NCI-H146 treated with DMSO at 0.1 percent for 48 hours (cell line): ENCODE data around the gene AP2B1.
"Not testable (repeated sequence)": the region's sequence is repeated elsewhere in the genome, so short reads cannot be mapped to it uniquely, and the experiment has no call there.

Experiments used
- DNase-seq: peaks from one replicate; lab custom pipeline; 2025; ENCODE audit not compliant: unreplicated experiment; lab: John Stamatoyannopoulos, UW

Gene AP2B1

GRCh38 chr17:35695613-35696012, 108.5 kb downstream of the AP2B1 start:
- no peak for DNase-seq

GRCh38 chr17:35698800-35699199, 111.7 kb downstream of the AP2B1 start:
- DNase-seq, result no peak

GRCh38 chr17:35700150-35700549, 113.0 kb downstream of the AP2B1 start:
- DNase-seq, result no peak

DNA sequence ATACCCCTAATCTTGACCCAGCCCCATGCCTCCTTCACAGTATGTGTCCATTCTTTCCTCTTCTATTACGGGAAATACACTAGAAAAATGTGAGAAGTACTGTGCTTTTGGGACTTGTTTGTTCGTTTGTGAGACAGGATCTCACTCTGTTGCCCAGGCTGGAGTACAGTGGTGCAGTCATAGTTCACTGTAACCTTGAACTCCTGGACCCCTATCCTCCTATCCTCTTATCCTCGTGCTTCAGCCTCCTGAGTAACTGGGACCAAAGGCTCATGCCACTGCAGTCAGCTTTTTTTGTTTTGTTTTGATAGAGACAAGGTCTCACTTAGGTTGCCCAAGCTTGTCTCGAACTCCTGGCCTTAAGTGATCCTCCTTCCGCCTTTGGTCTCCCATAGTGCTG, 114.4 kb downstream of the AP2B1 start:
- DNase-seq, result no peak

DNA sequence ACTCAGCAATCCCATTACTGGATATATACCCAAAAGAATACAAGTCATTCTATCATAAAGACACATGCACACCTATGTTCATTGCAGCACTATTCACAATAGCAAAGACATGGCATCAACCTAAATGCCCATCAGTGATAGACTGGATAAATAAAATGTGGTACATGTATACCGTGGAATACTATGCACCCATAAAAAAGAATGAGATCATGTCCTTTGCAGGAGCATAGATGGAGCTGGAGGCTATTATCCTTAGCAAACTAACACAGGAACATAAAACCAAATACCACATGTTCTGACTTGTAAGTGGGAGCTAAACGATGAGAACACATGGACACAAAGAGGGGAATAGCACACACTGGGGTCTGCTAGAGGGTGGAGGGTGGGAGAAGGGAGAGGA, 116.2 kb downstream of the AP2B1 start:
- not testable (repeated sequence) for DNase-seq

DNA sequence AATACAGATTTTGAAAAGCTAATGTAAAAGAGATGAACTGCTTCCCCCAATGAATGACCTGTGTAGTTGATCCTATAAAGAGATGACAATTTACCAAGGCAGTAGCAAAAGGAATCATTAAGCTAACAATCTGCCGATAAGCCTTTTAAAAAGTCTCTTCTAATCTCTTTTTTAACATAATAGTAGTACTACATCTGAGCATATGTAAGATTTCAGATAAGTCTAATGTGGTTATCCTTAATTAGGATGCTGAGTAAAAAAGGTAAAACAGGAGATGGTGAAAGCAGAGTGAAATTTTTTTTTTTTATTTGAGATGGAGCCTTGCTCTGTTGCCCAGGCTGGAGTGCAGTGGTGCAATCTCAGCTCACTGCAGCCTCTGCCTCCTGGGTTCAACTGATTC, 118.1 kb downstream of the AP2B1 start:
- no peak for DNase-seq

- DNase-seq, result no peak
Observed at GRCh38 chr17:35705705-35706104, 118.6 kb downstream of the AP2B1 start.

DNA sequence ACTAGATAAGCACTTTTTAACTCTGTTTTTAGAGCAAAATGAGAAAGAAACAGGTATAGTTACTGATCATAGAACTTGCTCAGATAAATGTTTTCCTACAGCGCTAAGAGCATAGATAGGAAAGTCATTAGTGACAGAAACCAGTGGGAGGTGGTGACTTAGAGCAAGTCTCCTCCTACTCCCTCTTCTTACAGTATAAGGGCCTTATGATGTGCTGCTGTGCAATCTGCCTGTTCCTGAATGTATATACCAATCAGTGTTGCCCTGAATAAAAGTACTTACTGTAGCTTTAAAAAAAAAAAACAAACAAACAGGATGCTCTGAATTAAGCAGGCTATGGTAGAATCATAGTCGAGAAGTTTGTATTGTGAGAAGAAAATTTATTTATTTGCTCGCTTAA, 121.0 kb downstream of the AP2B1 start:
- DNase-seq, result no peak

DNA sequence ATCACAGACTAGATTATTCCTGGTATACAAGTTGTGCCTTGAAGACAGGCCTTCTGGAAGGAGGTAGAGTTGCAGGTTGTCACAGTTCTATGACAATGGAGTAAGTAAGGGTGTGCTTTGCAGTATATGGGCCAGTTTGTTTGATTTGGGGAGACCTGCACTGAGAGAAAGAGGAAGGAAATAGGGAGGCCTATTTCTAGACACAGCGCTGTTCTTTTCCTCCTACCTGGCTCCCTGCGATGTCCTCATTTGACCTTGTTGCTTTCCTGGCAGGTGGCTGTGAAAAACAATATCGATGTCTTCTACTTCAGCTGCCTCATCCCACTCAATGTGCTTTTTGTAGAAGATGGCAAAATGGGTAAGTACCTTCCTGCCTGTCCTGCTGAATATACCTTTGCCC, 121.8 kb downstream of the AP2B1 start:
- DNase-seq, result no peak

GRCh38 chr17:35709874-35710273, 122.8 kb downstream of the AP2B1 start:
- no peak for DNase-seq

- no peak for DNase-seq
Observed at GRCh38 chr17:35710950-35711349, 123.8 kb downstream of the AP2B1 start.

GRCh38 chr17:35713069-35713728, 126.1 kb downstream of the AP2B1 start:
- no peak for DNase-seq

DNA sequence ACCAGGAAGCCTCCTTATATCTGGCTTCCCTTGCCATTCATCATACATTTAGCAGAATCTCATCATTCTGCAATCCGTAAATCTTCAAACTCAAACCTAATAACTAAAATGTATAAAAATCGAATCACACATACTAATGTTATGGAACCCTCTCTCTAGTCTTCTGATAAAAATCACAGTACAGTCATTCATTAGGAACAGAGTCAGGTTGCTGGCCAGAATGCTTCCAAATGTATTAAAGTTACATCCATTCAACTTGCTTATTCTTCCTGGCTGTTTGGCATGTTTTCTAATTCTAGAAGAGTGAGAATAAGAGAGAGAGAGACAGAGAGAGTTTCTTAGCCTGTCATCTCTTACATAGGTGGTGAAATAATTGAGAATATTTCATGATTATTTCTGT, 127.9 kb downstream of the AP2B1 start:
- DNase-seq, result no peak

- no peak for DNase-seq
Observed at GRCh38 chr17:35715416-35715815, 128.3 kb downstream of the AP2B1 start.

DNA sequence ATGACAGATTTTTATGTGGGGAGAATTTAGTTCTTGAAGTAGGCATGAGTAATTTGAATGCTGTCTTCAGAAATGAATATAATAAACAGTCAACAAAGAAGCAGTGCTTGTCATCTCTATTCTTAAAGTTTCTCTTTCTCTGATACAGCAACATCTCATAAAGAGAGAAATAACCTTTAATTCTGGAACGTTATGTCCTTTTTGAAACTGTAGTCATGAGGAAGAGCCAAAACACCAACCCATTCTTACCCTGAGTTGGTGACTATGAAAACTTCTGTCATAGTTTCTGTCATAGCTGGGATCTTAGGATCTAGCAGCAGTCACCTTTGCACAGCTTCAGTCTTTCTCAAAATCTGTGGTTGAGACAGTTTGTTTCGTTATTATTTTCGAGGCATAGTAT, 129.1 kb downstream of the AP2B1 start:
- no peak for DNase-seq

DNA sequence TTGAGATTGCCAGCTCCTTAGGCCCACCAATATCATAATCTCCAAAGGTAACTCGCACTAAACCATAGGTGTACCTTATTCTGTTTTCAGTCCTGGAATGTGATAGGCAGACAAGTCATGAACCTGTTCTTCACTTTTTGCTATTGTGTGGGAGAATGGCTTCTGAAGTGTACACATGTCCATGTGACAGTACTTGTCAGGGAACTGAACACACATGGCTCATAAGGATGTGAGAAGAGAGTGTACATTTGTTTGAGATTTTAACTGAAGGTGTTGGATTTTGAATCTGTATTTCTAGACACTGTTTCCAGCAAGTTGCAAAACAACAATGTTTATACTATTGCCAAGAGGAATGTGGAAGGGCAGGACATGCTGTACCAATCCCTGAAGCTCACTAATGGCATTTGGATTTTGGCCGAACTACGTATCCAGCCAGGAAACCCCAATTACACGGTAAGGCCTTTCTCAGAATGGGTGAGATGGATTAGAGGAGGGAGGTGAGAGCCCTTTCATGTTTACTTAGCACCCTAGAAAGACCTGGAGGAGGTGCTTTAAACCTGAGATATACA, 129.9 kb downstream of the AP2B1 start:
- DNase-seq, result no peak

GRCh38 chr17:35717475-35717874, 130.4 kb downstream of the AP2B1 start:
- no peak for DNase-seq

- no peak for DNase-seq
Observed at GRCh38 chr17:35723735-35724134, 136.6 kb downstream of the AP2B1 start.

DNA sequence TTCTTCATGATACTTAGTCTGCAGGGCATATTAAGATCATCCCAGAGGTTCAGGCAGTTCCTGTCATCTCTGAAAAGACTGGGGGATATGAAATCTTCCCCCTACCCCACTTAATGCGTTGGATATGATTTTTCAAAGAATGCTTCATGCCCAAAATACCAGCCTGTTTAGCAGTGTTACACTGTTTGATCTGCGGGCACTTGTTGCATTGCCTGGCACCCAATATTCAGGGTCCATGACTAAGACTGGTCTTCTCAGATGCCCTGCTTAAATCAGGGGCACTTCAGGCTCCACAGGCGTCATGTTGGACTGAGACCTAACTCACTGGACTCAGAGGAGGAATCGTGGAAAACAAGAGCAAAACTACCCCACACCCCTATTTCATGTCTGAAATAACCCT, 137.9 kb downstream of the AP2B1 start:
- DNase-seq, result no peak

DNA sequence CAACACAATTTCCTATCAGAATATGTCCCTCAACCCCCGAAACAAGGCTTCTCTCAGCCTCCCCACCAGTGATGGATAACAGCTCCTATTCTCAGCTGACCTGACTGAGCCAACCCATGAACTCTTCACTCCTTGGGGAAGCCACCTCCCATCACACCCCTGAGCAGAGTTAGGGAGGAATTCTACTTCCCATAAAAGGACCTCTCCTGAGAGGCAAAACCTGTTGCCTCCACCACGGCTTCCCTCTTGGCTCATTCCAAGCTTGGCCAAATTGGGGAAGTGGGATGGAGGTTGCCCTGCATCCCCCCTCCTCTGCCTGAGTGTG, 138.6 kb downstream of the AP2B1 start:
- DNase-seq, result no peak

GRCh38 chr17:35726127-35726952, 139.2 kb downstream of the AP2B1 start:
- DNase-seq, result no peak

DNA sequence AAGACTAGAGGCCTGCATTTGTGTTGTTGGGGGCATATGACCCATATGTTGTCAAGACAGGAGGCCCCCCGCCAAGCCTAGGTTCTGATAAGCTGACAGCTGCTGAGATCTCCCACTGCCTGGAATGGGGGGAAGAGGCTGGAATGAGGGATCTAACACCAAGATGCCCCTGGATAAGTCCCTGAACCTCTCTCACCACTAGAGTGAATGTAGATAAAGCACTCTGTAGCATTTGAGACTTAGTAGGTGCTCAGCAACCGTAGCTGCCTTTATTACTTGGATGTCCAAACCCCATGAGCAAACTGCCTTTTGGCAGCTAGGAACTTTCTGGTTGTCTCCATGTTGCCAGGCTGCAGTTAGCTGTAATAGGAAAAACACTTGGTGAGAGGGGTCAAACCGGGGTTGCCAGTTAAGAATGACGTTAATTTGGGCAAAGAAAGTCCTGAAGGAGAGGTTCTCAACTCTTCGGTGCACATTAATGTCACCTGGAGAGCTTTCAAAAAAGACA, 139.9 kb downstream of the AP2B1 start:
- no peak for DNase-seq
